ENCODE data around the gene DMWD.

DNA sequence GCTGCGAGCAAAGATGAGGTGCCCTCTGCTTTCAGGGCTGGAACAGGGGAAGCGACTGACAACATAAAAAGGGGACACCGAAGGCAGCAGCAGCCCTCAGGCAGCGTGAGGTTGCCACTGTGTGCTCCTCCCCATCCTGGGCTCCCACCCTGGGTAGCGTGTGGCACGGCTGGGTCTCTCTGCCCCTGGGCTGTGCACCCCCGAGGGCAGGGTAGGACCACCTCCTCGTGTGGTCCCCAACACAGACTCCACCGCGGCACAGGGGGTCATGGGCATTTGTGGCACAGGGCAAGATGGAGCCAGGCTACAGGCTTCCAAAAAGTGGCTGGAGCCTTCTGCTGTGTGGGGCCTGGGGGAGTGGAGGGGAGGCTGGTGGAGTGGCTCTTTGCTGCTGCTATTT lies 28.9 kb upstream of the DMWD start:
- TF ChIP-seq POLR2A (IDR thresholded peaks at IDR 0.05; ENCODE audit: insufficient read depth in 1 of 2, low read depth in 2 of 2, low read length in 2 of 2) (peak in 1 of 2 experiments; percentile 15; a peak in 1 of 4 replicates), KDM1A (CRISPR knock-in tag; IDR thresholded peaks at IDR 0.05) (no peak), ZNF609 (CRISPR knock-in tag; IDR thresholded peaks at IDR 0.05; ENCODE audit: borderline replicate concordance) (no peak), TCF7L2 (IDR thresholded peaks at IDR 0.05; ENCODE audit: low read depth, low read length) (no peak), HOXA7 (CRISPR knock-in tag; IDR thresholded peaks at IDR 0.05) (no peak), GLI4 (CRISPR knock-in tag; IDR thresholded peaks at IDR 0.05; ENCODE audit: borderline replicate concordance) (no peak), NFE2L2 (IDR thresholded peaks at IDR 0.05; ENCODE audit: low read length) (no peak), HCFC1 (IDR thresholded peaks at IDR 0.05; ENCODE audit: low read depth, low read length) (no peak)
- TF ChIP-seq, protein P1, sequence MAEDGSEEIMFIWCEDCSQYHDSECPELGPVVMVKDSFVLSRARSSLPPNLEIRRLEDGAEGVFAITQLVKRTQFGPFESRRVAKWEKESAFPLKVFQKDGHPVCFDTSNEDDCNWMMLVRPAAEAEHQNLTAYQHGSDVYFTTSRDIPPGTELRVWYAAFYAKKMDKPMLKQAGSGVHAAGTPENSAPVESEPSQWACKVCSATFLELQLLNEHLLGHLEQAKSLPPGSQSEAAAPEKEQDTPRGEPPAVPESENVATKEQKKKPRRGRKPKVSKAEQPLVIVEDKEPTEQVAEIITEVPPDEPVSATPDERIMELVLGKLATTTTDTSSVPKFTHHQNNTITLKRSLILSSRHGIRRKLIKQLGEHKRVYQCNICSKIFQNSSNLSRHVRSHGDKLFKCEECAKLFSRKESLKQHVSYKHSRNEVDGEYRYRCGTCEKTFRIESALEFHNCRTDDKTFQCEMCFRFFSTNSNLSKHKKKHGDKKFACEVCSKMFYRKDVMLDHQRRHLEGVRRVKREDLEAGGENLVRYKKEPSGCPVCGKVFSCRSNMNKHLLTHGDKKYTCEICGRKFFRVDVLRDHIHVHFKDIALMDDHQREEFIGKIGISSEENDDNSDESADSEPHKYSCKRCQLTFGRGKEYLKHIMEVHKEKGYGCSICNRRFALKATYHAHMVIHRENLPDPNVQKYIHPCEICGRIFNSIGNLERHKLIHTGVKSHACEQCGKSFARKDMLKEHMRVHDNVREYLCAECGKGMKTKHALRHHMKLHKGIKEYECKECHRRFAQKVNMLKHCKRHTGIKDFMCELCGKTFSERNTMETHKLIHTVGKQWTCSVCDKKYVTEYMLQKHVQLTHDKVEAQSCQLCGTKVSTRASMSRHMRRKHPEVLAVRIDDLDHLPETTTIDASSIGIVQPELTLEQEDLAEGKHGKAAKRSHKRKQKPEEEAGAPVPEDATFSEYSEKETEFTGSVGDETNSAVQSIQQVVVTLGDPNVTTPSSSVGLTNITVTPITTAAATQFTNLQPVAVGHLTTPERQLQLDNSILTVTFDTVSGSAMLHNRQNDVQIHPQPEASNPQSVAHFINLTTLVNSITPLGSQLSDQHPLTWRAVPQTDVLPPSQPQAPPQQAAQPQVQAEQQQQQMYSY (CRISPR knock-in tag; IDR thresholded peaks at IDR 0.05) = no peak
- TF ChIP-seq, protein P2, sequence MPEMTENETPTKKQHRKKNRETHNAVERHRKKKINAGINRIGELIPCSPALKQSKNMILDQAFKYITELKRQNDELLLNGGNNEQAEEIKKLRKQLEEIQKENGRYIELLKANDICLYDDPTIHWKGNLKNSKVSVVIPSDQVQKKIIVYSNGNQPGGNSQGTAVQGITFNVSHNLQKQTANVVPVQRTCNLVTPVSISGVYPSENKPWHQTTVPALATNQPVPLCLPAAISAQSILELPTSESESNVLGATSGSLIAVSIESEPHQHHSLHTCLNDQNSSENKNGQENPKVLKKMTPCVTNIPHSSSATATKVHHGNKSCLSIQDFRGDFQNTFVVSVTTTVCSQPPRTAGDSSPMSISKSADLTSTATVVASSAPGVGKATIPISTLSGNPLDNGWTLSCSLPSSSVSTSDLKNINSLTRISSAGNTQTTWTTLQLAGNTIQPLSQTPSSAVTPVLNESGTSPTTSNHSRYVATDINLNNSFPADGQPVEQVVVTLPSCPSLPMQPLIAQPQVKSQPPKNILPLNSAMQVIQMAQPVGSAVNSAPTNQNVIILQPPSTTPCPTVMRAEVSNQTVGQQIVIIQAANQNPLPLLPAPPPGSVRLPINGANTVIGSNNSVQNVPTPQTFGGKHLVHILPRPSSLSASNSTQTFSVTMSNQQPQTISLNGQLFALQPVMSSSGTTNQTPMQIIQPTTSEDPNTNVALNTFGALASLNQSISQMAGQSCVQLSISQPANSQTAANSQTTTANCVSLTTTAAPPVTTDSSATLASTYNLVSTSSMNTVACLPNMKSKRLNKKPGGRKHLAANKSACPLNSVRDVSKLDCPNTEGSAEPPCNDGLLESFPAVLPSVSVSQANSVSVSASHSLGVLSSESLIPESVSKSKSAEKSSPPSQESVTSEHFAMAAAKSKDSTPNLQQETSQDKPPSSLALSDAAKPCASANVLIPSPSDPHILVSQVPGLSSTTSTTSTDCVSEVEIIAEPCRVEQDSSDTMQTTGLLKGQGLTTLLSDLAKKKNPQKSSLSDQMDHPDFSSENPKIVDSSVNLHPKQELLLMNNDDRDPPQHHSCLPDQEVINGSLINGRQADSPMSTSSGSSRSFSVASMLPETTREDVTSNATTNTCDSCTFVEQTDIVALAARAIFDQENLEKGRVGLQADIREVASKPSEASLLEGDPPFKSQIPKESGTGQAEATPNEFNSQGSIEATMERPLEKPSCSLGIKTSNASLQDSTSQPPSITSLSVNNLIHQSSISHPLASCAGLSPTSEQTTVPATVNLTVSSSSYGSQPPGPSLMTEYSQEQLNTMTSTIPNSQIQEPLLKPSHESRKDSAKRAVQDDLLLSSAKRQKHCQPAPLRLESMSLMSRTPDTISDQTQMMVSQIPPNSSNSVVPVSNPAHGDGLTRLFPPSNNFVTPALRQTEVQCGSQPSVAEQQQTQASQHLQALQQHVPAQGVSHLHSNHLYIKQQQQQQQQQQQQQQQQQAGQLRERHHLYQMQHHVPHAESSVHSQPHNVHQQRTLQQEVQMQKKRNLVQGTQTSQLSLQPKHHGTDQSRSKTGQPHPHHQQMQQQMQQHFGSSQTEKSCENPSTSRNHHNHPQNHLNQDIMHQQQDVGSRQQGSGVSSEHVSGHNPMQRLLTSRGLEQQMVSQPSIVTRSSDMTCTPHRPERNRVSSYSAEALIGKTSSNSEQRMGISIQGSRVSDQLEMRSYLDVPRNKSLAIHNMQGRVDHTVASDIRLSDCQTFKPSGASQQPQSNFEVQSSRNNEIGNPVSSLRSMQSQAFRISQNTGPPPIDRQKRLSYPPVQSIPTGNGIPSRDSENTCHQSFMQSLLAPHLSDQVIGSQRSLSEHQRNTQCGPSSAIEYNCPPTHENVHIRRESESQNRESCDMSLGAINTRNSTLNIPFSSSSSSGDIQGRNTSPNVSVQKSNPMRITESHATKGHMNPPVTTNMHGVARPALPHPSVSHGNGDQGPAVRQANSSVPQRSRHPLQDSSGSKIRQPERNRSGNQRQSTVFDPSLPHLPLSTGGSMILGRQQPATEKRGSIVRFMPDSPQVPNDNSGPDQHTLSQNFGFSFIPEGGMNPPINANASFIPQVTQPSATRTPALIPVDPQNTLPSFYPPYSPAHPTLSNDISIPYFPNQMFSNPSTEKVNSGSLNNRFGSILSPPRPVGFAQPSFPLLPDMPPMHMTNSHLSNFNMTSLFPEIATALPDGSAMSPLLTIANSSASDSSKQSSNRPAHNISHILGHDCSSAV (CRISPR knock-in tag; IDR thresholded peaks at IDR 0.05; ENCODE audit: borderline replicate concordance) = no peak
- TF ChIP-seq, protein P3, sequence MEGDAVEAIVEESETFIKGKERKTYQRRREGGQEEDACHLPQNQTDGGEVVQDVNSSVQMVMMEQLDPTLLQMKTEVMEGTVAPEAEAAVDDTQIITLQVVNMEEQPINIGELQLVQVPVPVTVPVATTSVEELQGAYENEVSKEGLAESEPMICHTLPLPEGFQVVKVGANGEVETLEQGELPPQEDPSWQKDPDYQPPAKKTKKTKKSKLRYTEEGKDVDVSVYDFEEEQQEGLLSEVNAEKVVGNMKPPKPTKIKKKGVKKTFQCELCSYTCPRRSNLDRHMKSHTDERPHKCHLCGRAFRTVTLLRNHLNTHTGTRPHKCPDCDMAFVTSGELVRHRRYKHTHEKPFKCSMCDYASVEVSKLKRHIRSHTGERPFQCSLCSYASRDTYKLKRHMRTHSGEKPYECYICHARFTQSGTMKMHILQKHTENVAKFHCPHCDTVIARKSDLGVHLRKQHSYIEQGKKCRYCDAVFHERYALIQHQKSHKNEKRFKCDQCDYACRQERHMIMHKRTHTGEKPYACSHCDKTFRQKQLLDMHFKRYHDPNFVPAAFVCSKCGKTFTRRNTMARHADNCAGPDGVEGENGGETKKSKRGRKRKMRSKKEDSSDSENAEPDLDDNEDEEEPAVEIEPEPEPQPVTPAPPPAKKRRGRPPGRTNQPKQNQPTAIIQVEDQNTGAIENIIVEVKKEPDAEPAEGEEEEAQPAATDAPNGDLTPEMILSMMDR (CRISPR knock-in tag; IDR thresholded peaks at IDR 0.05) = no peak
